Liver (tissue), 9 donors: ENCODE results near the gene CYFIP1. TPM values are rescaled to one million over a fixed set of nuclear protein-coding genes. Genes with fewer than 3 reads are reported as not detected.

ENCODE experiments used
- DNase-seq: peaks from one replicate; pipeline ENCODE4 v3.0.0-alpha.2; 2017; ENCODE audit warnings: low spot score
- H3K27ac ChIP-seq, 2 donors: one replicate each; pipeline ENCODE4 v1.7.0; 2013; ENCODE audit warnings: inconsistent platforms in 2 of 2, low read length in 2 of 2, control low read depth in 1 of 2, low read depth in 1 of 2, mild to moderate bottlenecking in 1 of 2
- H3K27me3 ChIP-seq, 4 donors: one replicate each; pipeline versions ENCODE4 v1.6.1 to v1.7.0; 2013; ENCODE audit warnings: low read length in 3 of 4, inconsistent platforms in 1 of 4, mild to moderate bottlenecking in 1 of 4, moderate library complexity in 1 of 4; ENCODE audit not compliant: control insufficient read depth in 4 of 4, insufficient read depth in 4 of 4
- H3K36me3 ChIP-seq, 4 donors: one replicate each; pipeline versions ENCODE4 v1.6.1 to v1.7.0; 2013; ENCODE audit warnings: low read length in 3 of 4, mild to moderate bottlenecking in 3 of 4, low read depth in 1 of 4, moderate library complexity in 1 of 4; ENCODE audit not compliant: control insufficient read depth in 4 of 4, insufficient read depth in 3 of 4
- H3K4me1 ChIP-seq, 4 donors: one replicate each; pipeline versions ENCODE4 v1.6.1 to v1.7.0; 2013; ENCODE audit warnings: low read length in 3 of 4, mild to moderate bottlenecking in 3 of 4, moderate library complexity in 1 of 4; ENCODE audit not compliant: control insufficient read depth in 4 of 4, insufficient read depth in 4 of 4
- H3K4me3 ChIP-seq, 3 donors: one replicate each; pipeline versions ENCODE4 v1.6.1 to v1.7.0; 2013; ENCODE audit warnings: low read length in 3 of 3, control low read depth in 1 of 3, low read depth in 1 of 3, mild to moderate bottlenecking in 1 of 3
- H3K9ac ChIP-seq, 2 donors: one replicate each; pipeline ENCODE4 v1.7.0; 2013; ENCODE audit warnings: low read length in 2 of 2, mild to moderate bottlenecking in 2 of 2, moderate library complexity in 2 of 2, control low read depth in 1 of 2, low read depth in 1 of 2
- H3K9me3 ChIP-seq, 4 donors: one replicate each; pipeline versions ENCODE4 v1.6.1 to v1.7.0; 2013; ENCODE audit warnings: low read length in 3 of 4; ENCODE audit not compliant: control insufficient read depth in 4 of 4
- ATF3 ChIP-seq: IDR thresholded peaks from 2 replicates; pipeline ENCODE4 v1.6.1; 2016; ENCODE audit warnings: antibody characterized with exemption
- FOXA1 ChIP-seq: IDR thresholded peaks from 2 replicates; pipeline ENCODE4 v1.6.1; 2016; ENCODE audit warnings: antibody characterized with exemption
- FOXA2 ChIP-seq: IDR thresholded peaks from 2 replicates; pipeline ENCODE4 v1.6.1; 2016; ENCODE audit warnings: antibody characterized with exemption
- GABPA ChIP-seq, 2 donors: IDR thresholded peaks in 1 of 2; conservative IDR thresholded peaks in 1 of 2; 2 replicates each; pipeline ENCODE4 v1.6.1; 2016; ENCODE audit warnings: antibody characterized with exemption in 2 of 2, mild to moderate bottlenecking in 1 of 2, moderate library complexity in 1 of 2
- HNF4A ChIP-seq, 2 donors: conservative IDR thresholded peaks; 2 replicates each; pipeline ENCODE4 v1.6.1; 2016; ENCODE audit warnings: antibody characterized with exemption in 2 of 2, mild to moderate bottlenecking in 2 of 2
- HNF4G ChIP-seq: IDR thresholded peaks from 2 replicates; pipeline ENCODE4 v1.6.1; 2016; ENCODE audit warnings: antibody characterized with exemption
- JUND ChIP-seq, 2 donors: IDR thresholded peaks; 2 replicates each; pipeline ENCODE4 v1.6.1; 2016; ENCODE audit warnings: antibody characterized with exemption in 2 of 2
- MAX ChIP-seq: IDR thresholded peaks from 2 replicates; pipeline ENCODE4 v1.6.1; 2016; ENCODE audit warnings: antibody characterized with exemption
- NR2F2 ChIP-seq: IDR thresholded peaks from 2 replicates; pipeline ENCODE4 v1.6.1; 2016; ENCODE audit warnings: antibody characterized with exemption
- RXRA ChIP-seq, 2 donors: IDR thresholded peaks; 2 replicates each; pipeline ENCODE4 v1.6.1; 2017 to 2018; ENCODE audit warnings: antibody characterized with exemption in 2 of 2, mild to moderate bottlenecking in 1 of 2
- SP1 ChIP-seq: IDR thresholded peaks from 2 replicates; pipeline ENCODE4 v1.6.1; 2018; ENCODE audit warnings: antibody characterized with exemption, mild to moderate bottlenecking
- WGBS: extraction: QIAGEN DNeasy Blood & Tissue Kit; methylation state at CpG from one replicate; pipeline ENCODE4 v1.1.7; 2013; 5-methylcytosine and 5-hydroxymethylcytosine counted together
- polyA plus RNA-seq, 2 donors: library from polyadenylated mRNA; stranded (reverse) in 1 of 2; unstranded in 1 of 2; fragments of 200-250 nt in 1 of 2; fragments of >200 nt in 1 of 2; fragmentation: Nextera tagmentation in 1 of 2; extraction: Ambion mirVana in 1 of 2; gene quantifications; one replicate each; pipeline versions ENCODE4 v1.2.1 to v1.2.3, GENCODE V29; 2013 to 2015
- total RNA-seq, 2 donors: library from RNA; depleted of rRNA; stranded (reverse); fragments of >200 nt; gene quantifications; one replicate each; pipeline ENCODE4 v1.2.3, GENCODE V29; 2014
- TF ChIP-seq, protein P1 (sequence below): IDR thresholded peaks from 2 replicates; pipeline ENCODE4 v1.6.1; 2016; ENCODE audit warnings: antibody characterized with exemption, mild to moderate bottlenecking
- TF ChIP-seq, protein P2 (sequence below): fragments of 150-350 bp; IDR thresholded peaks from 2 replicates; pipeline ENCODE4 v1.5.1; 2017; ENCODE audit warnings: improper control_type of control experiment, low read depth, low read length; ENCODE audit not compliant: missing input control
- donor health status: healthy.
- donor health status: healthy.
- donor health status: healthy.
- donor health status: healthy.
- donor health status: healthy.

The CYFIP1 gene
- total and polyA plus RNA-seq, 4 donors, result 13.5 to 48.3 (median 38.3) TPM

GRCh38 chr15:22979238-22980188 lies 655 bp downstream of the CYFIP1 start:
- Histone ChIP-seq H3K9me3 (no peaks in the 10 kb centered on the region), H3K36me3 (no peaks in the 10 kb centered on the region), H3K27me3 (no peaks in the 10 kb centered on the region), H3K27ac (peak overlapping the region; percentile 77 to 88), H3K9ac (peak overlapping the region; percentile 80 to 81), H3K4me3 (peak overlapping the region; percentile 98 to 99 (median 98)), H3K4me1 (peaks cover 6 to 22% (median 12%) of the 10 kb centered on the region in 4 donors)
- WGBS, result under 1% methylated on average over 88 of the region's 88 CpGs
- DNase-seq, result peak; percentile 45
- TF ChIP-seq SP1 (no peak), GABPA (IDR thresholded peaks at IDR 0.05 in 1 of 2, conservative IDR thresholded peaks at IDR 0.05 in 1 of 2) (no peak), MAX (no peak), HNF4A (conservative IDR thresholded peaks at IDR 0.05) (no peak), RXRA (IDR thresholded peaks at IDR 0.05) (no peak), NR2F2 (no peak), ATF3 (no peak), FOXA1 (no peak)
- TF ChIP-seq, protein P1, sequence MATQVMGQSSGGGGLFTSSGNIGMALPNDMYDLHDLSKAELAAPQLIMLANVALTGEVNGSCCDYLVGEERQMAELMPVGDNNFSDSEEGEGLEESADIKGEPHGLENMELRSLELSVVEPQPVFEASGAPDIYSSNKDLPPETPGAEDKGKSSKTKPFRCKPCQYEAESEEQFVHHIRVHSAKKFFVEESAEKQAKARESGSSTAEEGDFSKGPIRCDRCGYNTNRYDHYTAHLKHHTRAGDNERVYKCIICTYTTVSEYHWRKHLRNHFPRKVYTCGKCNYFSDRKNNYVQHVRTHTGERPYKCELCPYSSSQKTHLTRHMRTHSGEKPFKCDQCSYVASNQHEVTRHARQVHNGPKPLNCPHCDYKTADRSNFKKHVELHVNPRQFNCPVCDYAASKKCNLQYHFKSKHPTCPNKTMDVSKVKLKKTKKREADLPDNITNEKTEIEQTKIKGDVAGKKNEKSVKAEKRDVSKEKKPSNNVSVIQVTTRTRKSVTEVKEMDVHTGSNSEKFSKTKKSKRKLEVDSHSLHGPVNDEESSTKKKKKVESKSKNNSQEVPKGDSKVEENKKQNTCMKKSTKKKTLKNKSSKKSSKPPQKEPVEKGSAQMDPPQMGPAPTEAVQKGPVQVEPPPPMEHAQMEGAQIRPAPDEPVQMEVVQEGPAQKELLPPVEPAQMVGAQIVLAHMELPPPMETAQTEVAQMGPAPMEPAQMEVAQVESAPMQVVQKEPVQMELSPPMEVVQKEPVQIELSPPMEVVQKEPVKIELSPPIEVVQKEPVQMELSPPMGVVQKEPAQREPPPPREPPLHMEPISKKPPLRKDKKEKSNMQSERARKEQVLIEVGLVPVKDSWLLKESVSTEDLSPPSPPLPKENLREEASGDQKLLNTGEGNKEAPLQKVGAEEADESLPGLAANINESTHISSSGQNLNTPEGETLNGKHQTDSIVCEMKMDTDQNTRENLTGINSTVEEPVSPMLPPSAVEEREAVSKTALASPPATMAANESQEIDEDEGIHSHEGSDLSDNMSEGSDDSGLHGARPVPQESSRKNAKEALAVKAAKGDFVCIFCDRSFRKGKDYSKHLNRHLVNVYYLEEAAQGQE, result no peak
- TF ChIP-seq, protein P2, sequence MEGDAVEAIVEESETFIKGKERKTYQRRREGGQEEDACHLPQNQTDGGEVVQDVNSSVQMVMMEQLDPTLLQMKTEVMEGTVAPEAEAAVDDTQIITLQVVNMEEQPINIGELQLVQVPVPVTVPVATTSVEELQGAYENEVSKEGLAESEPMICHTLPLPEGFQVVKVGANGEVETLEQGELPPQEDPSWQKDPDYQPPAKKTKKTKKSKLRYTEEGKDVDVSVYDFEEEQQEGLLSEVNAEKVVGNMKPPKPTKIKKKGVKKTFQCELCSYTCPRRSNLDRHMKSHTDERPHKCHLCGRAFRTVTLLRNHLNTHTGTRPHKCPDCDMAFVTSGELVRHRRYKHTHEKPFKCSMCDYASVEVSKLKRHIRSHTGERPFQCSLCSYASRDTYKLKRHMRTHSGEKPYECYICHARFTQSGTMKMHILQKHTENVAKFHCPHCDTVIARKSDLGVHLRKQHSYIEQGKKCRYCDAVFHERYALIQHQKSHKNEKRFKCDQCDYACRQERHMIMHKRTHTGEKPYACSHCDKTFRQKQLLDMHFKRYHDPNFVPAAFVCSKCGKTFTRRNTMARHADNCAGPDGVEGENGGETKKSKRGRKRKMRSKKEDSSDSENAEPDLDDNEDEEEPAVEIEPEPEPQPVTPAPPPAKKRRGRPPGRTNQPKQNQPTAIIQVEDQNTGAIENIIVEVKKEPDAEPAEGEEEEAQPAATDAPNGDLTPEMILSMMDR, result no peak

GRCh38 chr15:22978691-22979237 lies 1.4 kb downstream of the CYFIP1 start:
- H3K9me3 ChIP-seq, result no peaks in the 10 kb centered on the region
- peak overlapping the region in 1 of 2 donors; percentile 77 for H3K27ac ChIP-seq
- H3K4me1 ChIP-seq, result peaks cover 6 to 23% (median 14%) of the 10 kb centered on the region in 4 donors
- no peaks in the 10 kb centered on the region for H3K36me3 ChIP-seq
- H3K9ac ChIP-seq, result no peak overlapping the region
- H3K27me3 ChIP-seq, result no peaks in the 10 kb centered on the region
- peak overlapping the region; percentile 98 to 99 (median 98) for H3K4me3 ChIP-seq
- DNase-seq, result no peak
- TF ChIP-seq FOXA2 (no peak), JUND (IDR thresholded peaks at IDR 0.05) (no peak), HNF4G (no peak)
- TF ChIP-seq, protein P2, result no peak
- 23% methylated on average over 22 of the region's 22 CpGs for whole genome bisulfite sequencing
